Erythroblast (primary cell): Measurements from ENCODE around the gene FAM98B.
A peak's percentile ranks its signal among the peaks of the same experiment; 100 is the strongest.
"Not testable (repeated sequence)": the region's sequence is repeated elsewhere in the genome, so short reads cannot be mapped to it uniquely, and the experiment has no call there.

ENCODE experiments used
- DNase-seq, 2 experiments: peaks; one replicate each; lab custom pipeline; 2025; lab: John Stamatoyannopoulos, UW
- GATA1 ChIP-seq: IDR thresholded peaks from 2 replicates; pipeline ENCODE4 v1.6.1; 2011; ENCODE audit warnings: low read depth, mild to moderate bottlenecking, control low read depth, low read length, moderate library complexity
- POLR2A ChIP-seq: IDR thresholded peaks from 2 replicates; pipeline ENCODE4 v1.6.1; 2011; ENCODE audit warnings: mild to moderate bottlenecking, low read length

The FAM98B gene

GRCh38 chr15:38453971-38454695 lies at the start of gene FAM98B:
Gene FAM98B (plus strand): TSS chr15:38454127. CDS start chr15:38454162, 35 bp downstream.
- TF ChIP-seq POLR2A, result peak; percentile 82
- TF ChIP-seq GATA1, result no peak
- peak; percentile 92 to 94 for DNase-seq

GRCh38 chr15:38406436-38406835 lies 47.5 kb upstream of the FAM98B start:
- no peak for DNase-seq
- no peak for TF ChIP-seq GATA1
- TF ChIP-seq POLR2A, result no peak

GRCh38 chr15:38408576-38408975 lies 45.4 kb upstream of the FAM98B start:
- no peak for TF ChIP-seq POLR2A
- no peak for TF ChIP-seq GATA1
- no peak for DNase-seq

- TF ChIP-seq POLR2A, result no peak
- TF ChIP-seq GATA1, result no peak
- no peak for DNase-seq
These were observed 42.0 kb upstream of the FAM98B start for GRCh38 chr15:38411902-38412301.

GRCh38 chr15:38412466-38412865 lies 41.5 kb upstream of the FAM98B start:
- DNase-seq, result no peak

GRCh38 chr15:38414357-38414756 lies 39.6 kb upstream of the FAM98B start:
- peak; percentile 33 to 46 for DNase-seq

More at GRCh38 chr15:38412466-38412865, 41.5 kb upstream of the FAM98B start:
- TF ChIP-seq GATA1 (no peak), POLR2A (no peak)

GRCh38 chr15:38421069-38421690 lies 32.7 kb upstream of the FAM98B start:
- no peak for DNase-seq
- TF ChIP-seq POLR2A (no peak), GATA1 (no peak)

More at GRCh38 chr15:38414357-38414756, 39.6 kb upstream of the FAM98B start:
- TF ChIP-seq GATA1, result no peak
- TF ChIP-seq POLR2A, result no peak

GRCh38 chr15:38424101-38424552 lies 29.8 kb upstream of the FAM98B start:
- DNase-seq, result no peak
- TF ChIP-seq GATA1 (no peak), POLR2A (no peak)

- no peak for TF ChIP-seq GATA1
- no peak for TF ChIP-seq POLR2A
- DNase-seq, result no peak
These were observed 28.7 kb upstream of the FAM98B start for GRCh38 chr15:38425269-38425668.

- no peak for DNase-seq
- TF ChIP-seq GATA1, result no peak
- TF ChIP-seq POLR2A, result no peak
These were observed 26.5 kb upstream of the FAM98B start for GRCh38 chr15:38427380-38427779.

GRCh38 chr15:38430106-38430760 lies 23.7 kb upstream of the FAM98B start:
- TF ChIP-seq GATA1, result no peak
- TF ChIP-seq POLR2A, result no peak
- no peak for DNase-seq

GRCh38 chr15:38436993-38437392 lies 16.9 kb upstream of the FAM98B start:
- TF ChIP-seq POLR2A (no peak), GATA1 (no peak)
- no peak for DNase-seq

GRCh38 chr15:38437603-38438002 lies 16.3 kb upstream of the FAM98B start:
- not testable (repeated sequence) for DNase-seq

- TF ChIP-seq POLR2A, result no peak
- TF ChIP-seq GATA1, result no peak
- DNase-seq, result peak; percentile 47 to 56
These were observed 15.6 kb upstream of the FAM98B start for GRCh38 chr15:38438031-38438986.
